GM10266 (cell line): ENCODE results near the gene C15orf40.

Source experiments
- DNase-seq: peaks from one replicate; pipeline ENCODE4 v3.0.0; 2012; ENCODE audit errors: extremely low spot score
- TF ChIP-seq, protein P1 (sequence below): IDR thresholded peaks from 2 replicates; pipeline ENCODE4 v1.5.1; 2012; ENCODE audit warnings: mild to moderate bottlenecking, low read depth; ENCODE audit not compliant: control insufficient read depth, insufficient read depth; ENCODE audit errors: missing control alignments

C15orf40 gene

DNA sequence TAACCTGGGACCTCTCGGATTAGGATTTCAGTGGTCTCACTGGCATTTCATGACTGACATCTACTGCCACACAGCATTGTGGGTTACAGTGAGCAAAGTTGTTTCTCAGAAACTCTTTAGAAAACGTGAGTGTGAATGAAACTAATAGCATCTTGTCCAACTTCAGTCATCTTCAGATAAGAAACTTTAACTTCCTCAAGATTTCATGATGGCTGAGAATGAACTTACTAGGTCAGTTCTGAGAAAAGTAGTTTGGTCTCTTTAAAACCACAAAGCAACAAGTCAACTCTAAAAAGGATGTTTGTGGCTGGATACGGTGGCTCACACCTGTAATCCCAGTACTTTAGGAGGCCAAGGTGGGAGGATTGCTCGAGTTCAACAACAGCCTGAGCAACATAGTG lies 44.8 kb downstream of the C15orf40 start:
- peak; percentile 32 for DNase-seq
- TF ChIP-seq, protein P1, sequence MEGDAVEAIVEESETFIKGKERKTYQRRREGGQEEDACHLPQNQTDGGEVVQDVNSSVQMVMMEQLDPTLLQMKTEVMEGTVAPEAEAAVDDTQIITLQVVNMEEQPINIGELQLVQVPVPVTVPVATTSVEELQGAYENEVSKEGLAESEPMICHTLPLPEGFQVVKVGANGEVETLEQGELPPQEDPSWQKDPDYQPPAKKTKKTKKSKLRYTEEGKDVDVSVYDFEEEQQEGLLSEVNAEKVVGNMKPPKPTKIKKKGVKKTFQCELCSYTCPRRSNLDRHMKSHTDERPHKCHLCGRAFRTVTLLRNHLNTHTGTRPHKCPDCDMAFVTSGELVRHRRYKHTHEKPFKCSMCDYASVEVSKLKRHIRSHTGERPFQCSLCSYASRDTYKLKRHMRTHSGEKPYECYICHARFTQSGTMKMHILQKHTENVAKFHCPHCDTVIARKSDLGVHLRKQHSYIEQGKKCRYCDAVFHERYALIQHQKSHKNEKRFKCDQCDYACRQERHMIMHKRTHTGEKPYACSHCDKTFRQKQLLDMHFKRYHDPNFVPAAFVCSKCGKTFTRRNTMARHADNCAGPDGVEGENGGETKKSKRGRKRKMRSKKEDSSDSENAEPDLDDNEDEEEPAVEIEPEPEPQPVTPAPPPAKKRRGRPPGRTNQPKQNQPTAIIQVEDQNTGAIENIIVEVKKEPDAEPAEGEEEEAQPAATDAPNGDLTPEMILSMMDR = no peak

DNA sequence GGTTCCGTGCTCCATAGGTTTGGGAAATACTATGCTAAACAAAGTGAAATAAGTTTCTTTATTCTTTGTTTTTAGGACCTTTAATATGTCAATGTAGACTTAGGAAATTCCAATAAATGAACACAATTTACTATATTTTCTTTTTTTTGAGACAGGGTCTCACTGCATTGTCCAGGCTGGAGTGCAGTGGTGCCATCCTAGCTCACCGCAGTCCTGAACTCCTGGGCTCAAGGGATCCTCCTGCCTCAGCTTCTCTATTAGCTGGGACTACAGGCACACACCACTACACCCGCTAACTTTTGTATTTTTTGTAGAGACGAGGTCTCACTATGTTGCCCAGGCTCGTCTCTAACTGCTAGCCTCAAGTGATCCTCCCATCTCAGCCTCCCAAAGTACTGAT lies 46.5 kb downstream of the C15orf40 start:
- DNase-seq = no peak
- TF ChIP-seq, protein P1 = no peak

DNA sequence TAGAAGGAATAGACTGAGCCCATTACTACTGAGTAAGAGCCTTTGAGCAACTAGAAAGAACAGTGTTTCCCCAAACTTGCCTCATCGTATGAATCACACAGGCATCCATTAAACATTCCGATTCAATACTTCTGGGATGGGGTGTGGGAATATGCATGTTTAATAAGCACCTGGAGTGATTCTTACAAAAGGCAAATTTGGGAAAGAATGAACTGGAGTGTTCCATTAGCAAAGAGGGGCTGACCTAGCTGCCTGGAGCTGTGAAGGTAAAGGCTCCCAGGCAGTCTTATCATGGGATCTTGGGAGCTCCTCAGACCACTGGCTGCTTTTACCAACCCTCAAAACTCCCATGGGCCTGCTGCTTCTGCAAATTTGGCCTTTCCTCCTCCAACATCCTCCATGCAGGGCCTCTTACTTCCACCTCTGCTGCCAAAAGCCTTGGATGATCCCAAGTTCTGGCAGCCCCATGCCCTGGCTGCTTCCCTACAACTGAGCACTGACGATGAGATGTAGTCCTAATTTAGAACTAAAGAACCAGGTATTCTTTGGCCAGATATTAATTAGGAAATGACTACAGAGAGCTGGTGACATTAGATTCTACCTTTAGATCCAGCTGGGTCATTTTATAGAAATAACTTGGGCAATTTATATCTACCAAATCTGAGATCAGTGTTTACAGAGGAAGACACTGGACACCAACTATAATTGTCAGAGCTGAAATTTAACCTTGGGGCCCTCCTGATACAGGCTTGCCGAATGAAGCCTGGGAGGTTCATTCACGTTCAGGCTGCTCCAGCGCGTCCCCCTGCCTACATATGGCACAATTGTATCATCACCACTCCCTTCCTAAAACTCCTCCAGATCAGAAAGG lies 47.7 kb downstream of the C15orf40 start:
- TF ChIP-seq, protein P1 = no peak
- no peak for DNase-seq

DNA sequence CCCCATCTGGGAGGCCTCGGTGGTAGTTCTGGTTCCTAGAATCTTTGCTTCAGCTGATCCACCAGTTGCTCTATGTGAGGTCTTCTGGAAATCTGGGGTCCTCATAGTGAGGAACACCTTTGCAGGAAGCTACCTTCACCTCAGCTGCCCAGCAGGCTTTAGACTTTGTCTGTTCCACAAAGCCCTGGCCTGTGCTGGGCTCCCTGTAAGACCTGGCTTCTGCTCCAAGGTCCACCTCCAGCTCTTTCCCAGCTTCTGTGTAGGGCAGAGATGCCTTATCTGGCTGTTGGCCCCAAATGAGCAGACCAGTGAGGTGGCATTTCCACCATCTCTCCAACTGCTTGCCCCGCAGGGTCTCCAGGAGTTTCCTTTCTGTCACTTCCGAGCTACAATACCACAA lies 50.7 kb downstream of the C15orf40 start:
- no peak for DNase-seq
- TF ChIP-seq, protein P1 = no peak

DNA sequence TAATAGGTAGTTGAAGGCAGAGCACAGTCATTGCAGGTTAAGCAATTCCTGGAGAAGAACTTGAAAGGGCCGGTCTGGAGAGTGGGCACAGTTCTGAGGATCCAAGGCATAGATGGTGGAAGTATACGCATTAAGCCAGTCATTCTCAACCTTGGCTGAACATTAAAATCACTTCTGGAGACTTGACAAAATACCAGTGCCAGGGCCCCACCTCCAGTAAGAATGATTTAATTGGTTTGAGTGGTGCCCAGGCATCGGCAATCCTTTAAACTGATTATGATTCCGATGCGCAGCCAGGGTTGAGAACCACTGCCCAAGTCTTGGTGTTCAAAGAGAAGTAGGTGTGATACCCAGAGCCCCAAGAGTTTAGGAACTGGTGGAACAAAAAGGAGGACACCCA lies 52.0 kb downstream of the C15orf40 start:
- DNase-seq = no peak
- TF ChIP-seq, protein P1 = no peak

DNA sequence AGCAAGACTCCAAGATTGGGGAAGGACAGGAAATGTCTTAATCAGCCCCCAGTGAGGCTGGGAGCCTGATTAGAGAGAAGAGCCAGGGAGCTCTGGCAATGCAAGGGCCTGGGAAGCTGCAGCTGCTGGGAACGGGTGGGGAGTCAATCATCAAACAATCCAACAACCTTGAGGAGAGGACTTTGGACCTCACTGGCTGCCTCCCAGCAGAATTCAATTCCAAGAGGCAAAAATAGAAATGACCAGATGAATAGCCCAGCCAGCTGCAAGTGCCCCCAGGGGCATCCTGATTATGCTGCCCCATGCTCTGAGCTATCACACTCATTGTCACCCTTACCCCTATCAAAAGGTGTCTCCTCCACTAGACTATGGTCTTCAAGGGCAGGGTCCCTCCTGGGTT lies 52.8 kb downstream of the C15orf40 start:
- TF ChIP-seq, protein P1 = no peak
- no peak for DNase-seq

DNA sequence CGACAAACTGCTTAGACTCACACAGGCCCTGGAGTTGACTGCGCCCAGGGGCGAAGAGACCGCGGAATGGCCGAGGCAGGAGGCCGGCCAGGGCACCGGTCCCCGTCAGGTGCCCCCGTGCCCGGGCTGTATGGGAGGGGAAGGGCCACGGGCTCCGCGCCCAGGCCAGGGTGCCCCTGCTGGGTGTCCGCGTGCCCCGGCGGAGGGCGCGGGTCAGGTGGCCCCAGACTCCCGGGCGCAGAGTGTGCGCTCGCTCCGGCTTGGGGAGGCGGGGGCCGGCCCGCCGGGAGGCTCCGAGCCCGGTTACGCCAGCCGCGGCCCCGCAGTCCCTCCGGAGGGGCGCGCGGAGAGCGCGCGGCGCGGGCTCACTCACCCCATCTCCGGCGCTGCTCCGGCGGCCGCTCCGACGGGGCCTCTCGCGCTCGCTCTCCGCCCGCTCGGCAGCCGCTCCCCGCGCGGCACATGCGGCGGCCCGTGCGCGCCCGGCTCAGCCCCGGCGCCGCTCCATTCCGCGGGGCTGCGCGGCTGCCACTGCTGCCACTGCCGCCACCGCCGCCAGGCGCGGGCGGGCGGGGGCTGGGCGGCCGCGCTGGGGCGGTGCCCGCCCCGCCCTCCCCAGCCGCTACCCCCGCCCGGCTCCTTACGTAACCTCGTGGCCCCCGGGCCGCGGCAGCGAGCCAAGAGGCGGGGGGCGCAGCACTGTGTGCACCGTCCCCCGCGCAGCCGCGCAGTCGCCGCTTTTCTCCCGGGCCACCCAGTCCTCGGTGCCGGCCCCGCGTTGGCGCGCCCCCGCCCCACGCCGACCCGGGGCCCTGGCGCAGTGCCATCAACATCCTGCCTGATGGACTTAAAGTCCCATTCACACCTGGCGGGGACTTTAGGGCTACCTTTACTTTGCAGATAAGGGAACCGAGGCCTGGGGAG lies 59.0 kb downstream of the C15orf40 start, which contains the start of gene HOMER2:
HOMER2 (minus strand) TSS at position 563 of the 924 bp plus-strand sequence; CDS start at position 378, 185 bp downstream.
- TF ChIP-seq, protein P1 = no peak
- peak; percentile 61 for DNase-seq
